ENCODE data around the gene FHDC1. TPM values are rescaled to one million over a fixed set of nuclear protein-coding genes. Genes with fewer than 3 reads are reported as not detected.

FHDC1 gene
- under 0.01 and 0.25 TPM in 2 replicates for total RNA-seq

GRCh38 chr4:152935631-152936445, at the start of gene FHDC1:
TSS of gene FHDC1 (plus strand) at chr4:152936323. CDS start at chr4:152943058, 6,735 bp downstream.

Other genes with a start within 250 kb of the FHDC1 start
- under 0.01 and 0.06 TPM in 2 replicates for gene TIGD4, start 156.6 kb upstream of the FHDC1 start, total RNA-seq
- 27.0 and 28.5 TPM in 2 replicates for gene ARFIP1, start 156.4 kb upstream of the FHDC1 start, total RNA-seq